ENCODE measurements around the gene GLI1.

GLI1 gene

DNA sequence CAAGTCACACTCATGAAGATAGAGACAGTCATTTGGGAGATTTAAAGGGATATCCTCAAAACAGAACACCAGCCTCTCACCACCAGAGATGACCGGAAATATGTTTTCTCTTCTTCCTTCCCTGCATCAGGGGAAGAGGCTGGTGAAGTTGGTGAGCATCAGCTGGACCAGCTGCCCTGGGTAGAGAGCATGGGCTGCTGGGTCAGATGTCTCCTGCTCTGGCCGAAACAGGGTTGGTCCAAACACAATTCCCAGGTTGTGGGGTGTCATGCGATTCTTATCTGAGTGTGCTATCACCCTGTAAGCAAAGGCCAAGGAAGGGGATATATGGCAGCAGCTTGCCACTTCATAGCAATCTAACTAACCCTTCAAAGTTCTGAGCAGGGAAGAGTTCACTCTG is 12.8 kb downstream of the GLI1 start:
- Histone ChIP-seq H3K4me3 (ENCODE audit: insufficient read depth, low read length, poor library complexity, severe bottlenecking) (no peak overlapping the region), H3K36me3 (ENCODE audit: low read length) (no peaks in the 10 kb centered on the region), H3K27ac (ENCODE audit: low read depth, low read length) (no peak overlapping the region), H3K27me3 (ENCODE audit: low read length) (no peaks in the 10 kb centered on the region), H3K9me3 (ENCODE audit: insufficient read depth, low read length) (no peaks in the 10 kb centered on the region), H3K79me2 (ENCODE audit: insufficient read depth, low read length) (no peaks in the 10 kb centered on the region), H3K4me2 (ENCODE audit: low read depth, low read length, poor library complexity, severe bottlenecking) (no peak overlapping the region), H2AFZ (ENCODE audit: low read depth, low read length, severe bottlenecking) (no peak overlapping the region), H3F3A (ENCODE audit: insufficient read depth) (no peaks in the 10 kb centered on the region), H3K9me2 (replicated peaks; ENCODE audit: insufficient read depth, low read length) (no peaks in the 10 kb centered on the region), H3K9ac (ENCODE audit: low read length) (no peak overlapping the region), H4K20me1 (ENCODE audit: low read depth, low read length) (no peaks in the 10 kb centered on the region)
- no peak for TF ChIP-seq EZH2phosphoT487 (conservative IDR thresholded peaks at IDR 0.05; ENCODE audit: low read length)
- TF ChIP-seq, protein P1, sequence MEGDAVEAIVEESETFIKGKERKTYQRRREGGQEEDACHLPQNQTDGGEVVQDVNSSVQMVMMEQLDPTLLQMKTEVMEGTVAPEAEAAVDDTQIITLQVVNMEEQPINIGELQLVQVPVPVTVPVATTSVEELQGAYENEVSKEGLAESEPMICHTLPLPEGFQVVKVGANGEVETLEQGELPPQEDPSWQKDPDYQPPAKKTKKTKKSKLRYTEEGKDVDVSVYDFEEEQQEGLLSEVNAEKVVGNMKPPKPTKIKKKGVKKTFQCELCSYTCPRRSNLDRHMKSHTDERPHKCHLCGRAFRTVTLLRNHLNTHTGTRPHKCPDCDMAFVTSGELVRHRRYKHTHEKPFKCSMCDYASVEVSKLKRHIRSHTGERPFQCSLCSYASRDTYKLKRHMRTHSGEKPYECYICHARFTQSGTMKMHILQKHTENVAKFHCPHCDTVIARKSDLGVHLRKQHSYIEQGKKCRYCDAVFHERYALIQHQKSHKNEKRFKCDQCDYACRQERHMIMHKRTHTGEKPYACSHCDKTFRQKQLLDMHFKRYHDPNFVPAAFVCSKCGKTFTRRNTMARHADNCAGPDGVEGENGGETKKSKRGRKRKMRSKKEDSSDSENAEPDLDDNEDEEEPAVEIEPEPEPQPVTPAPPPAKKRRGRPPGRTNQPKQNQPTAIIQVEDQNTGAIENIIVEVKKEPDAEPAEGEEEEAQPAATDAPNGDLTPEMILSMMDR (IDR thresholded peaks at IDR 0.05; ENCODE audit: insufficient read depth, low read length, poor library complexity, severe bottlenecking), result no peak

DNA sequence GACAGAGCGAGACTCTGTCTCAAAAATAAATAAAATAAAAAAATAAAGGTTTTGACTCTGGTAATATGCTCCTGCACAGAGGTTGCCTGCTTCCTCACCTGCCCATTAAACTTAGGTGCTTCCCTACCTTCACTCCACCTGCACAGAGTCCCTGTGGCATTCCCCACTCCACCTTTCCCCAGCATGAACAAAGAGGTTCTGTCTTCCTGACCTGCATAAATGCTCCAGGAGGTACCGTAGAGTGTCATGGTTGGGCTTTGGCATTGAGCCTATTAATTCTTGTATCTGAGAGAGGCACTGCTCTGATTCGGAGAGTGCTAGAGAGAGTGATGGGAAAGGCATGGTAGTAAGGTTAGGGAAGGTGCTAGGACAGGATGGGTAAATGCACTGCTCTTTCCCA is 13.8 kb downstream of the GLI1 start:
- Histone ChIP-seq H3F3A (ENCODE audit: insufficient read depth) (0 out of 2 replicates have a peak, but pooled peaks cover 6% of the 10 kb centered on the region), H3K27ac (ENCODE audit: low read depth, low read length) (no peak overlapping the region), H3K27me3 (ENCODE audit: low read length) (no peaks in the 10 kb centered on the region), H3K9ac (ENCODE audit: low read length) (no peak overlapping the region), H3K4me3 (ENCODE audit: insufficient read depth, low read length, poor library complexity, severe bottlenecking) (no peak overlapping the region), H4K20me1 (ENCODE audit: low read depth, low read length) (no peaks in the 10 kb centered on the region), H3K4me2 (ENCODE audit: low read depth, low read length, poor library complexity, severe bottlenecking) (no peak overlapping the region), H3K9me2 (replicated peaks; ENCODE audit: insufficient read depth, low read length) (no peaks in the 10 kb centered on the region), H3K79me2 (ENCODE audit: insufficient read depth, low read length) (no peaks in the 10 kb centered on the region), H2AFZ (ENCODE audit: low read depth, low read length, severe bottlenecking) (no peak overlapping the region), H3K36me3 (ENCODE audit: low read length) (no peaks in the 10 kb centered on the region), H3K9me3 (ENCODE audit: insufficient read depth, low read length) (no peaks in the 10 kb centered on the region)
- TF ChIP-seq, protein P1 (IDR thresholded peaks at IDR 0.05; ENCODE audit: insufficient read depth, low read length, poor library complexity, severe bottlenecking), result no peak
- no peak for TF ChIP-seq EZH2phosphoT487 (conservative IDR thresholded peaks at IDR 0.05; ENCODE audit: low read length)

DNA sequence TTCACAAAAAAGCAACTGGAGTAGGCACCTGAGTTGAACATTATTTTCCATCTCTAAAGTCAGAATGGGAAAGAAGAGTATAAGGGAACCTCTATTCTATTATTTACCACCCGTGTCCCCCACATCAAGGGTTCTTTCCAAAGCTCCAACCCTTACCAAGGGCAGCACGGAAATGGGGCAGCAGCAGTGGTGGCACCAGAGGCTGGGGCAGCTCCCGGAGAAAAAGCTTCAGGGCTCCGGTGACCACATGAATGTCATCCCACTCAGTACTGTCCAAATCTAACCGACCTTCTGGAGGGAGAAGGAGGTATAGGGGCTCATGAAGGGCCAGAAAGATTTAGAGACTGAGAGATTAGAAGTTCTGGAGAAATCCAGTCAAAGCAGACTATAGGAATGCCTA is 14.3 kb downstream of the GLI1 start:
- no peaks in the 10 kb centered on the region for H3K79me2 ChIP-seq (ENCODE audit: insufficient read depth, low read length)
- no peaks in the 10 kb centered on the region for H3K9me3 ChIP-seq (ENCODE audit: insufficient read depth, low read length)
- H3F3A ChIP-seq (ENCODE audit: insufficient read depth), result 0 out of 2 replicates have a peak, but pooled peaks cover 7% of the 10 kb centered on the region
- no peak overlapping the region for H3K4me3 ChIP-seq (ENCODE audit: insufficient read depth, low read length, poor library complexity, severe bottlenecking)
- H4K20me1 ChIP-seq (ENCODE audit: low read depth, low read length), result no peaks in the 10 kb centered on the region
- H3K36me3 ChIP-seq (ENCODE audit: low read length), result no peaks in the 10 kb centered on the region
- H3K4me2 ChIP-seq (ENCODE audit: low read depth, low read length, poor library complexity, severe bottlenecking), result no peak overlapping the region
- no peak overlapping the region for H3K27ac ChIP-seq (ENCODE audit: low read depth, low read length)
- H3K9ac ChIP-seq (ENCODE audit: low read length), result no peak overlapping the region
- H3K9me2 ChIP-seq (replicated peaks; ENCODE audit: insufficient read depth, low read length), result no peaks in the 10 kb centered on the region
- no peaks in the 10 kb centered on the region for H3K27me3 ChIP-seq (ENCODE audit: low read length)
- no peak overlapping the region for H2AFZ ChIP-seq (ENCODE audit: low read depth, low read length, severe bottlenecking)
- TF ChIP-seq EZH2phosphoT487 (conservative IDR thresholded peaks at IDR 0.05; ENCODE audit: low read length), result no peak

DNA sequence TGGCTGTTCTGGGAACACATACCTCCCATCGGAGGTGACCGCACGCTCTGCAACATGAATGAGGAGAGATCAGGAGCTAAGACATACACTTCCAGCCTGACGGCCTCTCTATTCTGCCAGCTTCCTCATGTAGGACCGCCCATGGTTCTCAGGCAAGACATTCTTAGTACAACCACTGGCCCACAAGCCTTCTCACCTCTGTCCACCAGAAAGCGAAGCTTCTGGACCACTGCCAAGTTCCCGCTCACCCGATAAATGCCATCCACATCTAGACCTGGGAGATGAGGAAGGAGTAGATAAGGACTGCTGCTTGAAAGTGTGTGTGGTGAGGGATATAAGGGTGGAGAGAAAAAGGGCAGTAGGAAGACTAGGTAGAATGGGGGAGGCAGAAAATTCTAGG is 14.8 kb downstream of the GLI1 start:
- Histone ChIP-seq H3K79me2 (ENCODE audit: insufficient read depth, low read length) (no peaks in the 10 kb centered on the region), H2AFZ (ENCODE audit: low read depth, low read length, severe bottlenecking) (no peak overlapping the region), H3K27ac (ENCODE audit: low read depth, low read length) (no peak overlapping the region), H3F3A (ENCODE audit: insufficient read depth) (0 out of 2 replicates have a peak, but pooled peaks cover 7% of the 10 kb centered on the region), H3K27me3 (ENCODE audit: low read length) (no peaks in the 10 kb centered on the region), H3K4me3 (ENCODE audit: insufficient read depth, low read length, poor library complexity, severe bottlenecking) (no peak overlapping the region), H3K9me3 (ENCODE audit: insufficient read depth, low read length) (no peaks in the 10 kb centered on the region), H3K9me2 (replicated peaks; ENCODE audit: insufficient read depth, low read length) (no peaks in the 10 kb centered on the region), H3K4me2 (ENCODE audit: low read depth, low read length, poor library complexity, severe bottlenecking) (no peak overlapping the region), H4K20me1 (ENCODE audit: low read depth, low read length) (no peaks in the 10 kb centered on the region), H3K9ac (ENCODE audit: low read length) (no peak overlapping the region), H3K36me3 (ENCODE audit: low read length) (no peaks in the 10 kb centered on the region)
- TF ChIP-seq, protein P1 (IDR thresholded peaks at IDR 0.05; ENCODE audit: insufficient read depth, low read length, poor library complexity, severe bottlenecking), result no peak
- no peak for TF ChIP-seq EZH2phosphoT487 (conservative IDR thresholded peaks at IDR 0.05; ENCODE audit: low read length)
